OCI-LY3 (cell line): ENCODE measurements around the gene WNT6.

Experiments used
- CTCF ChIP-seq: fragments of 200-600, 300-600 bp; sonication (generic); IDR thresholded peaks from 2 replicates; pipeline ENCODE4 v1.5.1; 2014; ENCODE audit warnings: antibody characterized with exemption, low read length, low read depth
- EZH2phosphoT487 ChIP-seq: fragments of 200-600 bp; shearing (Covaris generic); IDR thresholded peaks from 2 replicates; pipeline ENCODE4 v1.6.1; 2018; ENCODE audit warnings: antibody characterized with exemption, mixed run types, low read depth

DNA sequence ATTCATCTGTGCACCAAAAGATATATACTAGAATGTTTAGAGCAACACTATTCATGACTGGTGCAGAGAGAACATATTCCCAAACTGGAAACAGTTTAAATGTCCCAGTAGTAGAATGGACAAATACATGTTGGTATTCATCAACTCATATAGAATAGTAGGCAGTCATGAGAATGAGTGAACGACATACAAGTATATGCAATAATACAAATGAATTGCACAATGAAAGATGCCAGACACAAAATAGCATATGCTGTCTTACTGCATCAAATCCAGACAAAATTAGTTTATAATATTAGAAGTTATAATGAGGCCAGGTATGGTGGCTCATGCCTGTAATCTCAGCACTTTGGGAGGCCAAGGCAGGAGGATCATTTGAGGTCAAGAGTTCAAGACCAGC lies 19.7 kb upstream of the WNT6 start:
- no peak for TF ChIP-seq EZH2phosphoT487
- no peak for TF ChIP-seq CTCF
